ENCODE results near the gene PSMB5.

PSMB5 gene

DNA sequence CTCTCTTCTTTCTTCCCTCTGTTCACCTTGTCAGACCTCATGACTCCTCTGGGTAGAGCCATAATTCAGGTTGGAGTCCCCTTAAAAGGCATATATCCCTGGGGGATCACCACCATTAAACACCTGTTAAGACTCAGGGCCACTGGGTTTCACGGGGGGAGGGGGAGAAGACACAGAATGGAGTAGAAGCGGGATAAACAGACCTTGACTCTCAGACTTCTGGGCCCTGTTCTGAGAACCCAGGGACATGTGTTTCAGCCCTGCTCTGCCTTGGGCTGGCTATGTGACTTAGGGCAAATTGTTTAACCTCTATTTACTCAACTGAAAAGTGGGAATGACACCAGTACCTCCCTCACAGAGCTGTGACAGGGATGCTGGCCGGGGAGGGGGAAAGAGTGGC lies 18.0 kb upstream of the PSMB5 start:
- Histone ChIP-seq H3K4me2 (ENCODE audit: low read length) (no peak overlapping the region), H4K20me1 (ENCODE audit: insufficient read depth, low read length) (peaks cover under 1% of the 10 kb centered on the region; the same call in 1 of the 2 replicates), H3K27me3 (ENCODE audit: low read depth, low read length) (peaks cover 7% of the 10 kb centered on the region; the same call in 1 of the 2 replicates), H3K27ac (ENCODE audit: low read length) (no peak overlapping the region), H3K79me2 (ENCODE audit: low read length) (no peaks in the 10 kb centered on the region), H3K9me3 (ENCODE audit: insufficient read depth, low read length) (no peaks in the 10 kb centered on the region), H3K4me3 (ENCODE audit: low read length) (no peak overlapping the region), H2AFZ (ENCODE audit: low read depth, low read length) (no peak overlapping the region), H3K36me3 (replicated peaks; ENCODE audit: low read depth, low read length) (no peaks in the 10 kb centered on the region), H3K4me1 (ENCODE audit: low read length) (peaks cover 15% of the 10 kb centered on the region), H3K9ac (ENCODE audit: low read length) (no peak overlapping the region)
- no peak for TF ChIP-seq EZH2phosphoT487 (IDR thresholded peaks at IDR 0.05; ENCODE audit: low read depth)
- TF ChIP-seq, protein P1, sequence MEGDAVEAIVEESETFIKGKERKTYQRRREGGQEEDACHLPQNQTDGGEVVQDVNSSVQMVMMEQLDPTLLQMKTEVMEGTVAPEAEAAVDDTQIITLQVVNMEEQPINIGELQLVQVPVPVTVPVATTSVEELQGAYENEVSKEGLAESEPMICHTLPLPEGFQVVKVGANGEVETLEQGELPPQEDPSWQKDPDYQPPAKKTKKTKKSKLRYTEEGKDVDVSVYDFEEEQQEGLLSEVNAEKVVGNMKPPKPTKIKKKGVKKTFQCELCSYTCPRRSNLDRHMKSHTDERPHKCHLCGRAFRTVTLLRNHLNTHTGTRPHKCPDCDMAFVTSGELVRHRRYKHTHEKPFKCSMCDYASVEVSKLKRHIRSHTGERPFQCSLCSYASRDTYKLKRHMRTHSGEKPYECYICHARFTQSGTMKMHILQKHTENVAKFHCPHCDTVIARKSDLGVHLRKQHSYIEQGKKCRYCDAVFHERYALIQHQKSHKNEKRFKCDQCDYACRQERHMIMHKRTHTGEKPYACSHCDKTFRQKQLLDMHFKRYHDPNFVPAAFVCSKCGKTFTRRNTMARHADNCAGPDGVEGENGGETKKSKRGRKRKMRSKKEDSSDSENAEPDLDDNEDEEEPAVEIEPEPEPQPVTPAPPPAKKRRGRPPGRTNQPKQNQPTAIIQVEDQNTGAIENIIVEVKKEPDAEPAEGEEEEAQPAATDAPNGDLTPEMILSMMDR (IDR thresholded peaks at IDR 0.05; ENCODE audit: low read depth, low read length): no peak

DNA sequence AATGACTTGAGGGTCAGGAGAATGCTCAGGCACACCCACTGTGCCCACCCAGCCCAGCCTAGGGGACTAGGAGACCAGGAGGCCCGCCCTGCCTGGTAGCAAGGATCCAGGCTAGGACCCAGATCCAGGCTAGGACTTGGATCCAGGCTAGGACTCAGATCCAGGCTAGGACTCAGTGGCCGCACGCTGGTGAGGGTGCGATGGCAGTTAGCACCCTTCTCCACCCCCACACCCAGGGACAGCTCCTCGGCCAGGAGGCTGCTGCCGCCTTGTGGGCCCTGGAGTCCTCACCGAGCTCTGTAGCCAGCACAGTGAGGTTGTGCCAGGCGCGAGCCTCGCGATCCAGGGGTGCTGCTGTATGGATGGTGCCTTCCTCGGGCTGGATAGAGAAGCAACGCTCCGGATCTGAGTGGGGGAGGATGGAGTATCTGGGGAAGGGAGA lies 17.5 kb upstream of the PSMB5 start:
- Histone ChIP-seq H2AFZ (ENCODE audit: low read depth, low read length) (no peak overlapping the region), H3K4me1 (ENCODE audit: low read length) (peaks cover 15% of the 10 kb centered on the region), H3K27ac (ENCODE audit: low read length) (no peak overlapping the region), H3K4me3 (ENCODE audit: low read length) (no peak overlapping the region), H3K9ac (ENCODE audit: low read length) (no peak overlapping the region), H3K36me3 (replicated peaks; ENCODE audit: low read depth, low read length) (no peaks in the 10 kb centered on the region), H3K4me2 (ENCODE audit: low read length) (no peak overlapping the region), H3K9me3 (ENCODE audit: insufficient read depth, low read length) (no peaks in the 10 kb centered on the region), H3K27me3 (ENCODE audit: low read depth, low read length) (peaks cover 7% of the 10 kb centered on the region; the same call in 1 of the 2 replicates), H4K20me1 (ENCODE audit: insufficient read depth, low read length) (no peaks in the 10 kb centered on the region), H3K79me2 (ENCODE audit: low read length) (no peaks in the 10 kb centered on the region)
- TF ChIP-seq, protein P1 (IDR thresholded peaks at IDR 0.05; ENCODE audit: low read depth, low read length): peak; percentile 14; the same call in 1 of the 2 replicates
- no peak for TF ChIP-seq EZH2phosphoT487 (IDR thresholded peaks at IDR 0.05; ENCODE audit: low read depth)

DNA sequence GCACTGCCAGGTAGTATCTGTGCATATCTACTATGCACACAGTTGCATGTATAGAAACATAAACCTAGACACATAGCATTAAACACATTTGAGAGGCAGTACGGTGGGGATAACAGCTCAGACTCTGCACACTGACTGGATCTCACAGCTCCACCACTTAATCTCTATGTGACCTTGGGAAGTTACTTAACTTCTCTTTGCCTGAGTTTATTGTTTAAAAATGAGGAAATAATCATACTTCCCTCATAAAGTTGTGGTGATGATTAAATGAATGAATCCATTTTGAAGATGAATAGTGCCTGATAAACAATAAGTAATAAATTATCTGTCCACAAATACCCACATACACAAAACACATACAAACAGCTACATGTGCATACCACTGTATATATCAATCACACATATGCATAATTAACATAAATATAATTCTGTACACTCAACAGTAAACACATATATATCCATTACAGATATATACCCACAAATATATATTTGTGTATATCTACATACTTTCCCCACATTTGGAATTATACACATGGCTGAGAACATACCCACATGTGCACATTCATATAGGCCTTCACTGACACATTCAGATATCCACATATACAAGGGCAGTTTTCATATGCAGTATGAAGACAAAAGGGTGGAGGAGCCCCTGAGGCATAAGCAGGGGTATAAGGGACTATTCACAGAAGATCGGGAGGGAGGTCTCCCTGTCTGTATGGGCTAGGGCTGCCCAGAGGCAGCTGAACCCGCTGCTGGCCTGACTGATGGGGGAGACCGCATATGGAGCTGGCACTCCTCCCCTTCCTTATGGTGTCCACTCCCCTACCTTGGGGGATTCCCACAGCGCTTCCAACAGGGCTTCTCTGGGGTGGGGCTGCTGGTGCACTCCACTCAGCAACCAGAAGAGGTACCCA lies 16.7 kb upstream of the PSMB5 start:
- H3K79me2 ChIP-seq (ENCODE audit: low read length): no peaks in the 10 kb centered on the region
- no peak for TF ChIP-seq EZH2phosphoT487 (IDR thresholded peaks at IDR 0.05; ENCODE audit: low read depth)
- TF ChIP-seq, protein P1 (IDR thresholded peaks at IDR 0.05; ENCODE audit: low read depth, low read length): no peak
- no peak overlapping the region for H3K9ac ChIP-seq (ENCODE audit: low read length)
- H3K36me3 ChIP-seq (replicated peaks; ENCODE audit: low read depth, low read length): no peaks in the 10 kb centered on the region
- no peak overlapping the region for H3K4me3 ChIP-seq (ENCODE audit: low read length)
- H3K4me1 ChIP-seq (ENCODE audit: low read length): peaks cover 7% of the 10 kb centered on the region
- no peaks in the 10 kb centered on the region for H4K20me1 ChIP-seq (ENCODE audit: insufficient read depth, low read length)
- H2AFZ ChIP-seq (ENCODE audit: low read depth, low read length): no peak overlapping the region
- H3K27ac ChIP-seq (ENCODE audit: low read length): no peak overlapping the region
- no peaks in the 10 kb centered on the region for H3K9me3 ChIP-seq (ENCODE audit: insufficient read depth, low read length)
- H3K27me3 ChIP-seq (ENCODE audit: low read depth, low read length): no peaks in the 10 kb centered on the region
- no peak overlapping the region for H3K4me2 ChIP-seq (ENCODE audit: low read length)

DNA sequence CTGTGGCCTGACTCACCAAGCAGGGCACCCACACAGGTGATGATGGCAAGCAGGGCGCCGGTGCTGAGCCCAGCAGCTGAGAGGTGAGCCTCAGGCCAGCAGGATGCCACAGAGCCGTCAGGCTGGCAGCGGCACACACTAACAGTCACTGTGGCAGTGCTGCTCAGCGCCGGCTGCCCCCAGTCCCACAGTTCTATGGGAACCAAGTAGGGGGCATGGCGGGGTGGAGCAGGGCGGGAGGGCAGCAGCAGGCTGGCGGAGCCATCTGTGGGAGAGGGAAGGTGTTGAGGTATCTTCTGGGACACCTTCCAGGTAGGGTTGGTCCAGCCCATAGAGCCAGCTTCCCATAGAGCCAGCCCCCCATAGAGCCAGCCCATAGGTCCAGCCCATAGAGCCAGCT lies 14.3 kb upstream of the PSMB5 start:
- H3K27ac ChIP-seq (ENCODE audit: low read length): no peak overlapping the region
- no peak overlapping the region for H3K4me3 ChIP-seq (ENCODE audit: low read length)
- H2AFZ ChIP-seq (ENCODE audit: low read depth, low read length): no peak overlapping the region
- no peaks in the 10 kb centered on the region for H3K9me3 ChIP-seq (ENCODE audit: insufficient read depth, low read length)
- H3K36me3 ChIP-seq (replicated peaks; ENCODE audit: low read depth, low read length): no peaks in the 10 kb centered on the region
- H3K4me1 ChIP-seq (ENCODE audit: low read length): no peaks in the 10 kb centered on the region
- no peaks in the 10 kb centered on the region for H3K79me2 ChIP-seq (ENCODE audit: low read length)
- H3K27me3 ChIP-seq (ENCODE audit: low read depth, low read length): no peaks in the 10 kb centered on the region
- no peaks in the 10 kb centered on the region for H4K20me1 ChIP-seq (ENCODE audit: insufficient read depth, low read length)
- no peak overlapping the region for H3K4me2 ChIP-seq (ENCODE audit: low read length)
- no peak overlapping the region for H3K9ac ChIP-seq (ENCODE audit: low read length)
- TF ChIP-seq, protein P1 (IDR thresholded peaks at IDR 0.05; ENCODE audit: low read depth, low read length): no peak
- TF ChIP-seq EZH2phosphoT487 (IDR thresholded peaks at IDR 0.05; ENCODE audit: low read depth): no peak
